ENCODE measurements around the gene FAM204A. TPM values are rescaled to one million over a fixed set of nuclear protein-coding genes. Genes with fewer than 3 reads are reported as not detected.

Gene FAM204A
- total and polyA plus RNA-seq, 9 donors = 22.9 to 82.1 (median 68.9) TPM

DNA sequence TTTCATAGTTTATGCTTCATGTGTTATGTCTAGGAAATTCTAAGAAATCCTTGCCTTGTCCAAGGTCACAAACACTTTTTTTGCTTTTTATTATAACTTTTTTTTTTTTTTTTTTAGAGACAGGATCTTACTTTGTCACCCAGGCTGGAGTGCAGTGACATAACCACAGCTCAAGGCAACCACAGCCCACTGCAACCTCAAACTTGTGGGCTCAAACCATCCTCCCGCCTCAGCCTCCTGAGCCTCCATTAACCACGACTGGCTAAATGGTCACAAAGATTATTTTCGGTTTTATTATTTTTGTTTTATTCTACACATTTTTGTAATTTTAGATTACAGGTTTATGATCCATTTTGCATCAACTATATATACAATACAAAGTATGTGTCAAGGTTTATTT lies 7.1 kb upstream of the FAM204A start:
- H3K27me3 ChIP-seq = no peaks in the 10 kb centered on the region
- H3K36me3 ChIP-seq = no peaks in the 10 kb centered on the region
- DNase-seq = no peak
- no peak overlapping the region for H3K4me3 ChIP-seq
- no peaks in the 10 kb centered on the region for H3K9me3 ChIP-seq
- 29 to 46% (median 45%) methylated on average over 3 of the region's 3 CpGs for WGBS, 3 donors
- TF ChIP-seq EP300 (IDR thresholded peaks at IDR 0.05) = no peak
- TF ChIP-seq POLR2A (IDR thresholded peaks at IDR 0.05) = no peak
- no peak for TF ChIP-seq CTCF (IDR thresholded peaks at IDR 0.05)
- no peaks in the 10 kb centered on the region for H3K4me1 ChIP-seq (ENCODE audit: insufficient read depth)
- no peak overlapping the region for H3K27ac ChIP-seq
- intact Hi-C loops (cut with DNase I) = loop anchor here in 1 of 4 donors (10.0 kb wide), 1 partner anchor 814 kb away; no protein-coding TSS in a partner anchor

GRCh38 chr10:118343549-118343948 lies 1.4 kb upstream of the FAM204A start:
- DNase-seq = no peak
- Histone ChIP-seq H3K4me3 (no peak overlapping the region), H3K36me3 (no peaks in the 10 kb centered on the region), H3K4me1 (ENCODE audit: insufficient read depth) (peaks cover 7% of the 10 kb centered on the region), H3K9me3 (no peaks in the 10 kb centered on the region), H3K27ac (no peak overlapping the region), H3K27me3 (no peaks in the 10 kb centered on the region)
- TF ChIP-seq CTCF (IDR thresholded peaks at IDR 0.05) (no peak), POLR2A (IDR thresholded peaks at IDR 0.05) (no peak), EP300 (IDR thresholded peaks at IDR 0.05) (no peak)
- intact Hi-C loops (cut with DNase I) = loop anchor here in 1 of 4 donors (10.0 kb wide), 1 partner anchor 809 kb away; no protein-coding TSS in a partner anchor
- 85 to 91% (median 88%) methylated on average over 3 of the region's 3 CpGs for WGBS, 3 donors

- DNase-seq = no peak
- Histone ChIP-seq H3K4me3 (no peak overlapping the region), H3K4me1 (ENCODE audit: insufficient read depth) (peaks cover 7% of the 10 kb centered on the region), H3K27me3 (no peaks in the 10 kb centered on the region), H3K9me3 (no peaks in the 10 kb centered on the region), H3K27ac (no peak overlapping the region), H3K36me3 (no peaks in the 10 kb centered on the region)
- 92 to 97% (median 96%) methylated on average over 5 of the region's 5 CpGs for WGBS, 3 donors
- intact Hi-C loops (cut with DNase I) = loop anchor here in 1 of 4 donors (10.0 kb wide), 1 partner anchor 808 kb away; no protein-coding TSS in a partner anchor
- TF ChIP-seq CTCF (IDR thresholded peaks at IDR 0.05) = no peak
- no peak for TF ChIP-seq POLR2A (IDR thresholded peaks at IDR 0.05)
- no peak for TF ChIP-seq EP300 (IDR thresholded peaks at IDR 0.05)
Observed at GRCh38 chr10:118343115-118343514, 991 bp upstream of the FAM204A start.

DNA sequence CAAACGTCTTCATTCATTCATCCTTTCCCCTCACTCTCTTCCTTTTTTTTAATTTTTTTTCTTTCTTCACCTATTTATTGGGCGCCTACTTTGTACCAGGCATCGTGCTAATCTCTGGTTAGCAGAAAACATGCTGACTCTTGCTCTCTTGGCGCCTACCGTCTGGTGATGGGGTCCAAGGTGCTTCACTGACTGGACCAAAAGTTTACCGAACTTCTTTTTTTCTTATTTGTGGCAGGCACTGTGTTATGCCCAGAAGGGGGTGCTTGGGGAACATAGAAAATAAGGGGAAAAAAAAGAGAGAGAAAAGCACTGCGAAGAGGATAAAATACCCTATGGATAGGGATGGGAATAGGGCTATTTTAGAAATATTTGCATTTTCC lies 505 bp upstream of the FAM204A start:
- H3K27me3 ChIP-seq = no peaks in the 10 kb centered on the region
- DNase-seq = no peak
- H3K4me3 ChIP-seq = peak overlapping the region; percentile 91
- no peak overlapping the region for H3K27ac ChIP-seq
- 25 to 33% (median 26%) methylated on average over 7 of the region's 7 CpGs for WGBS, 3 donors
- no peaks in the 10 kb centered on the region for H3K9me3 ChIP-seq
- no peak for TF ChIP-seq CTCF (IDR thresholded peaks at IDR 0.05)
- TF ChIP-seq POLR2A (IDR thresholded peaks at IDR 0.05) = no peak
- no peak for TF ChIP-seq EP300 (IDR thresholded peaks at IDR 0.05)
- no peaks in the 10 kb centered on the region for H3K36me3 ChIP-seq
- intact Hi-C loops (cut with DNase I) = loop anchor here in 1 of 4 donors (10.0 kb wide), 1 partner anchor 808 kb away; no protein-coding TSS in a partner anchor
- peaks cover 7% of the 10 kb centered on the region for H3K4me1 ChIP-seq (ENCODE audit: insufficient read depth)
